ENCODE data around the gene ZNF853. TPM values are rescaled to one million over a fixed set of nuclear protein-coding genes. Genes with fewer than 3 reads are reported as not detected.

Gene ZNF853
- total RNA-seq (10 to 100 TPM in 2 of 9 donors, 1 to 10 TPM in 7; 4.1 to 15.3 (median 5.8) TPM), polyA plus RNA-seq (1 to 10 TPM; 1.2 to 2.0 (median 1.5) TPM)
- long read RNA-seq, donor 1, partial matches to known transcripts = 0 of 2 reads
- long read RNA-seq, donor 1, other reads (novel, unspliced or antisense) = 0 of 2 reads
- long read RNA-seq, donor 2 = 0 reads
- long read RNA-seq, donor 3, partial matches to known transcripts = 0 of 2 reads
- long read RNA-seq, donor 3, other reads (novel, unspliced or antisense) = 0 of 2 reads
- long read RNA-seq, donor 4 = 0 reads
- long read RNA-seq, donor 5, transcript ZNF853-201 (3 exons, 3,857 nt) = major isoform, 6 of 8 reads
- long read RNA-seq, donor 5, partial matches to known transcripts = 2 of 8 reads
- long read RNA-seq, donor 5, other reads (novel, unspliced or antisense) = 0 of 8 reads
- long read RNA-seq, donor 6 = 0 reads
- long read RNA-seq, donor 7, partial matches to known transcripts = 0 of 3 reads
- long read RNA-seq, donor 7, other reads (novel, unspliced or antisense) = 0 of 3 reads
- long read RNA-seq, donor 8, partial matches to known transcripts = 0 of 2 reads
- long read RNA-seq, donor 8, other reads (novel, unspliced or antisense) = 0 of 2 reads
- long read RNA-seq, donor 9 = 0 reads
- long read RNA-seq, donor 10, partial matches to known transcripts = 0 of 3 reads
- long read RNA-seq, donor 10, other reads (novel, unspliced or antisense) = 0 of 3 reads

GRCh38 chr7:6614953-6615722 lies at the start of gene ZNF853:
TSS of gene ZNF853 (plus strand) at chr7:6615610. CDS start at chr7:6616175, 565 bp downstream.
- intact Hi-C loops (cut with DNase I) = no loop called here
- Histone ChIP-seq H3K27ac (peak within 1 kb of the TSS in 1 of 5 donors; percentile 55), H3K36me3 (replicated peaks in 1 of 2) (no peaks in the 10 kb centered on the region), H3K4me1 (replicated peaks in 1 of 2) (peaks cover 0 to 9% of the 10 kb centered on the region in 2 donors), H3K9me3 (replicated peaks in 1 of 3) (no peaks in the 10 kb centered on the region), H3K27me3 (no peaks in the 10 kb centered on the region), H3K4me3 (peak within 1 kb of the TSS in 3 of 4 donors; percentile 16 to 79 (median 35))
- WGBS, 4 donors = 6 to 42% (median 23%) methylated on average over 4 to 86 of the region's 91 CpGs
- TF ChIP-seq POLR2A (IDR thresholded peaks at IDR 0.05) = no peak
- no peak for TF ChIP-seq CTCF (IDR thresholded peaks at IDR 0.05)
- DNase-seq = peak in 1 of 7 donors; percentile 18

- intact Hi-C loops (cut with DNase I) = no loop called here
- H3K27me3 ChIP-seq = no peaks in the 10 kb centered on the region
- no peak for DNase-seq
- H3K36me3 ChIP-seq (replicated peaks in 1 of 2) = no peaks in the 10 kb centered on the region
- TF ChIP-seq POLR2A (IDR thresholded peaks at IDR 0.05) (no peak), CTCF (IDR thresholded peaks at IDR 0.05) (no peak)
- no peaks in the 10 kb centered on the region for H3K9me3 ChIP-seq (replicated peaks in 1 of 3)
- H3K27ac ChIP-seq = no peak overlapping the region
- no peak overlapping the region for H3K4me3 ChIP-seq
- no peaks in the 10 kb centered on the region for H3K4me1 ChIP-seq (replicated peaks in 1 of 2)
- WGBS, 4 donors = 75 to 89% (median 86%) methylated on average over 4 of the region's 4 CpGs
Measured at GRCh38 chr7:6565655-6566054, 49.8 kb upstream of the ZNF853 start.

GRCh38 chr7:6567886-6568285 lies 47.5 kb upstream of the ZNF853 start:
- DNase-seq = no peak
- no peaks in the 10 kb centered on the region for H3K4me1 ChIP-seq (replicated peaks in 1 of 2)
- H3K27me3 ChIP-seq = no peaks in the 10 kb centered on the region
- no peak overlapping the region for H3K27ac ChIP-seq
- no peaks in the 10 kb centered on the region for H3K9me3 ChIP-seq (replicated peaks in 1 of 3)
- no peak overlapping the region for H3K4me3 ChIP-seq
- TF ChIP-seq CTCF (IDR thresholded peaks at IDR 0.05) (no peak), POLR2A (IDR thresholded peaks at IDR 0.05) (no peak)
- no peaks in the 10 kb centered on the region for H3K36me3 ChIP-seq (replicated peaks in 1 of 2)
- intact Hi-C loops (cut with DNase I) = no loop called here
- WGBS, 4 donors = 68 to 86% (median 78%) methylated on average over 3 of the region's 3 CpGs
